Skeletal muscle tissue (tissue), 5 donors: ENCODE results near the gene POTEB3. TPM values are rescaled to one million over a fixed set of nuclear protein-coding genes. Genes with fewer than 3 reads are reported as not detected.
"Not testable (repeated sequence)": the region's sequence is repeated elsewhere in the genome, so short reads cannot be mapped to it uniquely, and the experiment has no call there.

Source experiments
- H3K27ac ChIP-seq: one replicate; pipeline ENCODE4 v1.7.0; 2013; ENCODE audit warnings: mild to moderate bottlenecking, low read depth, low read length, inconsistent platforms
- H3K27me3 ChIP-seq, 3 donors: one replicate each; pipeline ENCODE4 v1.7.0; 2013; ENCODE audit warnings: low read length in 3 of 3; ENCODE audit not compliant: control insufficient read depth in 3 of 3, insufficient read depth in 3 of 3
- H3K36me3 ChIP-seq, 3 donors: one replicate each; pipeline ENCODE4 v1.7.0; 2013; ENCODE audit warnings: low read length in 3 of 3; ENCODE audit not compliant: control insufficient read depth in 3 of 3, insufficient read depth in 3 of 3
- H3K4me1 ChIP-seq, 3 donors: one replicate each; pipeline ENCODE4 v1.7.0; 2013; ENCODE audit warnings: low read length in 3 of 3, mild to moderate bottlenecking in 3 of 3; ENCODE audit not compliant: control insufficient read depth in 3 of 3, insufficient read depth in 3 of 3
- H3K4me3 ChIP-seq, 3 donors: one replicate each; pipeline ENCODE4 v1.7.0; 2013; ENCODE audit warnings: low read length in 3 of 3
- H3K9ac ChIP-seq, 3 donors: one replicate each; pipeline ENCODE4 v1.7.0; 2013; ENCODE audit warnings: low read length in 3 of 3, mild to moderate bottlenecking in 3 of 3, moderate library complexity in 2 of 3, low read depth in 1 of 3
- H3K9me3 ChIP-seq, 3 donors: one replicate each; pipeline ENCODE4 v1.7.0; 2013; ENCODE audit warnings: low read length in 3 of 3; ENCODE audit not compliant: control insufficient read depth in 3 of 3
- small RNA-seq: library from RNA; depleted of rRNA; stranded (forward); fragments of <200 nt; gene quantifications from one replicate; pipeline ENCODE3, GENCODE V24; 2014
- total RNA-seq: library from RNA; depleted of rRNA; stranded (reverse); fragments of >200 nt; gene quantifications from one replicate; pipeline ENCODE4 v1.2.3, GENCODE V29; 2014
- donor health status: Osteomylitis.

POTEB3 gene
- total RNA-seq, 1 donor from 2014 or later: not detected

DNA sequence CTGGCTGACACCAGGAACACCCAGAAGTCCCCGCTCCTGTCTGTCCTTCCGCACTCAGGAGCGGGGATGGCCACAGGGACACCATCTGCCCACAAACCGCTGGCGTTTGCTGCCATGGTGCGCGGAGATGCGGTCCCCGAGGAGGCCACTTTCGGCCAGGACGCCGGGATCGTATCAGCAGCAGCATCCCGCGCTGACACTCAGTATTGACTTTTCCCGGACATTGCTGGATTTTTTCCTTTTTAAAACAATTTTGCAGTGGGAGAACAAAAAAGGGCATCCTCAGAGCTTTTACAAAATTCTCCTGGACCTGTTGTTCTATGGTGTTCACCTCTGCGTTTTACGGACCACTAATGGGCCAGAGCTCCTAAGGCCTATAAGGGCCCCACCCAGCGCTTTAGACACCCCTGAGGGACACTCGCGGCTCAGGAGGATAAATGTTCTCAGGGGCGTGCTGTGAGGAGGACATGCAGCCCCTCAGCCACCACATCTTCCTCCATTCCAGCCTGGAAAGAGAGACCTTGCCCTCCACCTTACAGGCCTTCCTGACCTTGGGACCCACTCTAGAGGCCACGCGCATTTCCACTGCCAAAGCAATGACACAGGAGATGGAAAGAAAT is 56.3 kb downstream of the POTEB3 start:
- not testable (repeated sequence) for H3K27me3 ChIP-seq, H3K27ac ChIP-seq, H3K36me3 ChIP-seq, H3K9me3 ChIP-seq, H3K4me3 ChIP-seq, H3K4me1 ChIP-seq, H3K9ac ChIP-seq

DNA sequence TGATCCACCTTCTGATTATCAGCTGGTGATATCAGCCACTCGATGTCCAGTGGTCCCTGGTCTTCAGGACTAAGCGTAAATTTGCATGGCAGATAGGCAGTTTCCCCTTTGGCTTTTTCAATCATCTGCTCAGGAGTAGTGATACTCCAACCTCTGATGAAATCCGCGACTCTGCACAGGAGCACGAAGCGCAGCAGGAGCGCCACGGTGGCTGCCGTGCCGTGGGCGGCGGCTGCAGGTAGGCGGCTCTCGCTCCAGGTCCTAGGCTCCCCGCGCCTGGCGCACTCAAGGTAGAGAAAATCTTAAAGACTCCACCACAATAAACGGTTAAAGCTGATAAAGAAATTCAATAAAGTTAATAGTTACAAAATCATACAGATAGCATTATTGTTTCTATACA is 66.6 kb downstream of the POTEB3 start:
- H3K36me3 ChIP-seq, H3K4me1 ChIP-seq, H3K27me3 ChIP-seq, H3K4me3 ChIP-seq, H3K9me3 ChIP-seq, H3K9ac ChIP-seq, H3K27ac ChIP-seq: not testable (repeated sequence)

DNA sequence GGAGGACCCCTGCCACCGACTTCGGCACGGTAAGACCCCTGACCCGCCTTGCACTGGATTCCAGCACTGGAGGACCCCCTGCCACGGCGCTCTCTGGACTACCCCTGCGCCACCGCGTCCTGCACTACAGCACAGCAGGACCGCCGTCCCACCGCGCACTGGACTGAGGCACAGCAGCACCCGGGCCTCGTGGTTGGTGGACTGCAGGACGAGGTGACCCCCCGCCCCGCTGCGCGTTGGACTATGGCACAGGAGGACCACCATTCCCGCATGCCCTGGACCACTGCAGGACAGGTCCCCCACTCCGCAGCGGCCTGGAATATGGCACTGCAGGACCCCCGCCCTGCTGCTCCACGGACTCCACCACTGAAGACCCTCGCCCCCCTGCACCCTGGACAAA is 71.1 kb downstream of the POTEB3 start:
- H3K9ac ChIP-seq, H3K27me3 ChIP-seq, H3K4me1 ChIP-seq, H3K9me3 ChIP-seq, H3K4me3 ChIP-seq, H3K36me3 ChIP-seq, H3K27ac ChIP-seq: not testable (repeated sequence)

DNA sequence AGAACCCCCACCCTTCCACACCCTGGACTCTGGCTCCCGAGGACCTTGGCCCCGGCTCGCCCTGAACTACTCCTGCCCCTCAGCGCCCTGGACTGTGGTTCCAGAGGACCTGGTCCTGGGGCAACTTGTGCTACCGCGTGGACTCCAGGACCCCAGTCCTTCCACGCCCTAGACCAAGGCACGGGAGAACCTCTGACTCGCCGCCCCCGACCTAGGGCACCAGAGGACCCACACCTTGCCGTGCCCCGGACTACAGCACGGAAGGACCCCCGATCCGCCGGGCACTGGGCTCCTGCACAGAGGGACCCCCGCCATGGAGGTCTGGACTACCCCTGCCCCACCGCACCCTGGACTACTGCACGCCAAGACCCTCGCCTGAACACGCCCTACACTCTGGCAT is 71.7 kb downstream of the POTEB3 start:
- not testable (repeated sequence) for H3K4me1 ChIP-seq

More for the DNA sequence above, 71.7 kb downstream of the POTEB3 start:
- not testable (repeated sequence) for H3K9me3 ChIP-seq, H3K9ac ChIP-seq, H3K36me3 ChIP-seq, H3K27me3 ChIP-seq, H3K27ac ChIP-seq, H3K4me3 ChIP-seq

Small RNAs within 50 kb of the gene (small RNA-seq; reads per million reads assigned to genes)
- not detected for gene GRAMD4P6
- gene MIR3118-3: not detected
- not detected for gene RF00026
